MV-4-11 (cell line): Measurements from ENCODE around the gene PDE4D.
A peak's percentile ranks its signal among the peaks of the same experiment; 100 is the strongest.

Experiments used
- DNase-seq: peaks from one replicate; lab custom pipeline; 2025; lab: John Stamatoyannopoulos, UW

The PDE4D gene

GRCh38 chr5:59174248-59174844, 719.2 kb downstream of the PDE4D start:
- peak; percentile 7 for DNase-seq

- peak; percentile 4 for DNase-seq
These were observed 719.9 kb downstream of the PDE4D start for GRCh38 chr5:59173578-59173977.

GRCh38 chr5:59171131-59171530, 722.4 kb downstream of the PDE4D start:
- no peak for DNase-seq

GRCh38 chr5:59169768-59170150, 723.8 kb downstream of the PDE4D start:
- DNase-seq = no peak

GRCh38 chr5:59169081-59169767, 724.3 kb downstream of the PDE4D start:
- DNase-seq = no peak

GRCh38 chr5:59168067-59168466, 725.5 kb downstream of the PDE4D start:
- no peak for DNase-seq

- DNase-seq = no peak
These were observed 729.3 kb downstream of the PDE4D start for GRCh38 chr5:59164041-59164830.

GRCh38 chr5:59161221-59162105, 732.1 kb downstream of the PDE4D start:
- DNase-seq = no peak

- DNase-seq = no peak
These were observed 734.7 kb downstream of the PDE4D start for GRCh38 chr5:59158637-59159391.

GRCh38 chr5:59158165-59158564, 735.4 kb downstream of the PDE4D start:
- DNase-seq = no peak

- DNase-seq = no peak
These were observed 736.5 kb downstream of the PDE4D start for GRCh38 chr5:59157068-59157467.

GRCh38 chr5:59152701-59153245, 740.8 kb downstream of the PDE4D start:
- peak; percentile 59 for DNase-seq

- DNase-seq = no peak
These were observed 742.2 kb downstream of the PDE4D start for GRCh38 chr5:59151162-59151889.

- no peak for DNase-seq
These were observed 743.7 kb downstream of the PDE4D start for GRCh38 chr5:59149827-59150226.

- DNase-seq = no peak
These were observed 744.3 kb downstream of the PDE4D start for GRCh38 chr5:59149271-59149670.

- no peak for DNase-seq
These were observed 746.8 kb downstream of the PDE4D start for GRCh38 chr5:59146729-59147128.

GRCh38 chr5:59143926-59144333, 749.6 kb downstream of the PDE4D start:
- DNase-seq = no peak

GRCh38 chr5:59142927-59143326, 750.6 kb downstream of the PDE4D start:
- DNase-seq = no peak

GRCh38 chr5:59142138-59142537, 751.4 kb downstream of the PDE4D start:
- DNase-seq = no peak

GRCh38 chr5:59140133-59140532, 753.4 kb downstream of the PDE4D start:
- DNase-seq = no peak
